ENCODE data around the gene GFRA4. TPM values are rescaled to one million over a fixed set of nuclear protein-coding genes. Genes with fewer than 3 reads are reported as not detected.

Gene GFRA4
- total RNA-seq, 6 experiments from 2014 or later: not detected

GRCh38 chr20:3710703-3711483 is 47.7 kb upstream of the GFRA4 start:
- peak; percentile 53 to 69 (median 68) for ATAC-seq
- no peak overlapping the region for H3K27ac ChIP-seq
- peak; percentile 65 to 76 (median 73) for DNase-seq
- peak overlapping the region in 1 of 3 donors; percentile 19 for H3K4me3 ChIP-seq
- H3K4me1 ChIP-seq: no peaks in the 10 kb centered on the region
- H3K9me3 ChIP-seq: no peaks in the 10 kb centered on the region
- no peaks in the 10 kb centered on the region for H3K27me3 ChIP-seq
- intact Hi-C loops (cut with DNase I): no loop called here
- TF ChIP-seq CTCF (IDR thresholded peaks at IDR 0.05) (peak; percentile 80 to 97 (median 93)), POLR2A (IDR thresholded peaks at IDR 0.05) (no peak)
- no peaks in the 10 kb centered on the region for H3K36me3 ChIP-seq
- 57% methylated on average over 3 of the region's 18 CpGs for WGBS (ENCODE audit: insufficient coverage, low coverage, low lambda C conversion rate, missing lambda C conversion rate)

GRCh38 chr20:3710011-3710466 is 46.8 kb upstream of the GFRA4 start:
- ATAC-seq (peak; percentile 17 to 46 (median 33)), DNase-seq (no peak)
- Histone ChIP-seq H3K4me1 (no peaks in the 10 kb centered on the region), H3K9me3 (no peaks in the 10 kb centered on the region), H3K4me3 (peak overlapping the region in 1 of 3 donors; percentile 19), H3K36me3 (no peaks in the 10 kb centered on the region), H3K27me3 (no peaks in the 10 kb centered on the region), H3K27ac (no peak overlapping the region)
- intact Hi-C loops (cut with DNase I): no loop called here
- WGBS (ENCODE audit: insufficient coverage, low coverage, low lambda C conversion rate, missing lambda C conversion rate): 57% methylated on average over 1 of the region's 6 CpGs
- TF ChIP-seq POLR2A (IDR thresholded peaks at IDR 0.05) (no peak), CTCF (IDR thresholded peaks at IDR 0.05) (peak in 1 of 4 donors; percentile 4)

GRCh38 chr20:3707508-3707899 is 44.3 kb upstream of the GFRA4 start:
- Histone ChIP-seq H3K4me3 (no peak overlapping the region), H3K27me3 (no peaks in the 10 kb centered on the region), H3K9me3 (no peaks in the 10 kb centered on the region), H3K27ac (no peak overlapping the region), H3K4me1 (no peaks in the 10 kb centered on the region), H3K36me3 (no peaks in the 10 kb centered on the region)
- ATAC-seq: no peak
- peak in 1 of 3 donors; percentile 3 for DNase-seq
- TF ChIP-seq CTCF (IDR thresholded peaks at IDR 0.05) (no peak), POLR2A (IDR thresholded peaks at IDR 0.05) (no peak)
- 100% methylated on average over 1 of the region's 3 CpGs for WGBS (ENCODE audit: insufficient coverage, low coverage, low lambda C conversion rate, missing lambda C conversion rate)
- intact Hi-C loops (cut with DNase I): no loop called here

- H3K9me3 ChIP-seq: no peaks in the 10 kb centered on the region
- H3K27me3 ChIP-seq: no peaks in the 10 kb centered on the region
- no peaks in the 10 kb centered on the region for H3K36me3 ChIP-seq
- 67% methylated on average over 1 of the region's 10 CpGs for WGBS (ENCODE audit: insufficient coverage, low coverage, low lambda C conversion rate, missing lambda C conversion rate)
- intact Hi-C loops (cut with DNase I): no loop called here
- no peak overlapping the region for H3K4me3 ChIP-seq
- ATAC-seq: peak in 1 of 4 donors; percentile 9
- no peak overlapping the region for H3K27ac ChIP-seq
- no peaks in the 10 kb centered on the region for H3K4me1 ChIP-seq
- DNase-seq: peak in 1 of 3 donors; percentile 50
- no peak for TF ChIP-seq CTCF (IDR thresholded peaks at IDR 0.05)
- no peak for TF ChIP-seq POLR2A (IDR thresholded peaks at IDR 0.05)
These were observed 43.7 kb upstream of the GFRA4 start for GRCh38 chr20:3706774-3707507.

All from right lobe of liver (tissue), 6 donors.